Esophagus muscularis mucosa (tissue), 4 donors: ENCODE measurements around the gene SFTPD. TPM values are rescaled to one million over a fixed set of nuclear protein-coding genes. Genes with fewer than 3 reads are reported as not detected.

Source experiments
- total RNA-seq, 4 donors: library from RNA; depleted of rRNA; stranded (reverse); fragments of >200 nt; gene quantifications; one replicate each; pipeline versions ENCODE4 v1.1.0 to v1.2.1, GENCODE V29; 2016

Gene SFTPD
- total RNA-seq, 4 donors from 2014 or later: 0.83 to 3.0 (median 1.5) TPM

Other genes with a start within 250 kb of the SFTPD start
- under 1 TPM; 0.34 to 0.83 (median 0.50) TPM for gene NUTM2B, start 245.9 kb downstream of the SFTPD start, total RNA-seq
- gene NUTM2E, start 122.4 kb downstream of the SFTPD start, total RNA-seq: not detected
- 10 to 100 TPM in 2 of 4 donors, 1 to 10 TPM in 2; 7.1 to 14.9 (median 9.4) TPM for gene TMEM254, start 129.6 kb upstream of the SFTPD start, total RNA-seq
- 10 to 100 TPM; 21.3 to 59.4 (median 39.6) TPM for gene PLAC9, start 183.6 kb upstream of the SFTPD start, total RNA-seq